K562 (cell line): ENCODE data around the gene ZBTB8B. TPM values are rescaled to one million over a fixed set of nuclear protein-coding genes. Genes with fewer than 3 reads are reported as not detected.
"Not testable (repeated sequence)": the region's sequence is repeated elsewhere in the genome, so short reads cannot be mapped to it uniquely, and the experiment has no call there.

Source experiments
- ATAC-seq: fragments of 200-7000 bp; cut with Tn5 transposase; 3 replicates; pipeline ENCODE4 v1.9.1; 2020; ENCODE audit warnings: moderate library complexity
- BruUV-seq: library from RNA; stranded (reverse); fragments of 400-500 nt; replicated peaks from 2 replicates; lab custom pipeline; 2021; lab: Mats Ljungman, UMichigan
- CTCF ChIA-PET: fragments of 300-600 bp; formaldehyde crosslinking; extraction: SDS; loops from one replicate; lab custom pipeline; 2021; ENCODE audit warnings: low intra/inter-chr PET ratio; lab: Yijun Ruan, JAX
- POLR2A ChIA-PET: fragments of 300-600, 350-650 bp; sonication (Branson Sonifier 250); formaldehyde crosslinking; extraction: SDS; loops from one replicate; lab custom pipeline; 2021; ENCODE audit warnings: antibody characterized with exemption, inconsistent platforms; lab: Yijun Ruan, JAX
- DNase-seq, 4 experiments: peaks; one replicate each; pipeline versions ENCODE4 v3.0.0 to v3.0.0-alpha.2; 2011 to 2018; ENCODE audit warnings: low spot score in 3 of 4, mixed read lengths in 3 of 4; ENCODE audit errors: extremely low read depth in 1 of 4
- FAIRE-seq: peaks from 2 replicates; lab custom pipeline; 2011; peaks lifted over from hg19 to GRCh38; lab: Jason Lieb, UNC
- H2AFZ ChIP-seq: 2 replicates; pipeline ENCODE4 v1.6.0; 2011; ENCODE audit warnings: low read depth, low read length, control low read depth, inconsistent platforms
- H3K27ac ChIP-seq: fragments of 200-600 bp; 3 replicates; pipeline ENCODE4 v1.8.0; 2011; ENCODE audit warnings: low read depth, mild to moderate bottlenecking, control low read depth, inconsistent platforms, low read length, moderate library complexity, mixed read lengths; ENCODE audit errors: extremely low read depth
- H3K27me3 ChIP-seq, 2 experiments: fragments of 300-600 bp in 1 of 2; 2 replicates in 1 of 2; 3 replicates in 1 of 2; pipeline versions ENCODE4 v1.6.0 to v1.8.0; 2011; ENCODE audit warnings: inconsistent platforms in 2 of 2, low read length in 2 of 2, mild to moderate bottlenecking in 1 of 2, mixed read lengths in 1 of 2, moderate library complexity in 1 of 2; ENCODE audit not compliant: control insufficient read depth in 2 of 2, insufficient read depth in 2 of 2
- H3K36me3 ChIP-seq: fragments of 300-600 bp; 3 replicates; pipeline ENCODE4 v1.8.0; 2011; ENCODE audit warnings: mild to moderate bottlenecking, low read length, inconsistent platforms; ENCODE audit not compliant: control insufficient read depth, insufficient read depth
- H3K4me1 ChIP-seq, 2 experiments: fragments of 200-600 bp in 1 of 2; replicated peaks in 1 of 2; 2 replicates in 1 of 2; 3 replicates in 1 of 2; pipeline versions ENCODE4 v1.5.1 to v1.8.0; 2011; ENCODE audit warnings: inconsistent platforms in 2 of 2, low read length in 2 of 2, mild to moderate bottlenecking in 1 of 2, mixed read lengths in 1 of 2, moderate library complexity in 1 of 2; ENCODE audit not compliant: control insufficient read depth in 2 of 2, insufficient read depth in 2 of 2
- H3K4me2 ChIP-seq: 2 replicates; pipeline ENCODE4 v1.6.1; 2011; ENCODE audit warnings: low read length, control low read depth, inconsistent platforms, mixed read lengths; ENCODE audit not compliant: insufficient read depth
- H3K4me3 ChIP-seq: fragments of 200-600 bp; sonication (generic), shearing (Covaris generic); 2 replicates; pipeline ENCODE4 v1.5.1; 2016; ENCODE audit warnings: control low read depth, inconsistent platforms
- H3K79me2 ChIP-seq: fragments of 200-600 bp; 3 replicates; pipeline ENCODE4 v1.8.0; 2011; ENCODE audit warnings: low read length, inconsistent platforms; ENCODE audit not compliant: control insufficient read depth, insufficient read depth
- H3K9ac ChIP-seq, 2 experiments: 2 replicates each; pipeline versions ENCODE4 v1.6.0 to v1.6.1; 2011; ENCODE audit warnings: low read depth in 2 of 2, low read length in 2 of 2, control low read depth in 1 of 2, inconsistent platforms in 1 of 2, mild to moderate bottlenecking in 1 of 2, mixed read lengths in 1 of 2; ENCODE audit not compliant: insufficient read depth in 1 of 2
- H3K9me1 ChIP-seq: one replicate; pipeline ENCODE4 v1.6.0; 2011; ENCODE audit warnings: inconsistent platforms, mild to moderate bottlenecking, low read length, moderate library complexity; ENCODE audit not compliant: control insufficient read depth, insufficient read depth
- H3K9me3 ChIP-seq: replicated peaks from 2 replicates; pipeline ENCODE4 v1.5.1; 2011; ENCODE audit warnings: low read depth, low read length, inconsistent platforms; ENCODE audit not compliant: control insufficient read depth, insufficient read depth
- H4K20me1 ChIP-seq: replicated peaks from 2 replicates; pipeline ENCODE4 v1.6.1; 2011; ENCODE audit warnings: low read length, inconsistent platforms, mixed read lengths; ENCODE audit not compliant: control insufficient read depth, insufficient read depth
- CBX8 ChIP-seq: fragments of 200-600 bp; sonication (generic); IDR thresholded peaks from 2 replicates; pipeline ENCODE4 v1.6.1; 2012; ENCODE audit warnings: borderline replicate concordance, mixed run types, low read depth, mild to moderate bottlenecking, moderate library complexity, mixed read lengths, low read length, control low read depth, inconsistent platforms; ENCODE audit not compliant: poor library complexity, severe bottlenecking; ENCODE audit errors: extremely low read depth
- RBM14 ChIP-seq: fragments of 200-400 bp; formaldehyde crosslinking; IDR thresholded peaks from 2 replicates; pipeline ENCODE4 v1.6.1; 2018; ENCODE audit warnings: low read depth, mild to moderate bottlenecking, low read length, moderate library complexity, borderline replicate concordance; ENCODE audit not compliant: insufficient read depth
- WGBS: fragments of 100-300 bp; shearing (Covaris generic); methylation state at CpG from one replicate; pipeline ENCODE4 v1.1.6; 2016; ENCODE audit warnings: low coverage, mixed read lengths; ENCODE audit not compliant: insufficient coverage; ENCODE audit errors: missing lambda C conversion rate; 5-methylcytosine and 5-hydroxymethylcytosine counted together
- in situ Hi-C: fragments of 300-500 bp; cut with MboI; formaldehyde crosslinking; loops from 4 replicates; pipeline ENCODE4 v1.15.0; 2018; ENCODE audit warnings: inconsistent platforms, mixed read lengths
- intact Hi-C: fragments of 100-400 bp; cut with micrococcal nuclease; formaldehyde crosslinking; loops from 2 replicates; pipeline ENCODE4 v1.14.2; 2022
- polyA plus RNA-seq, 8 experiments: library from polyadenylated mRNA; depleted of rRNA in 4 of 8; stranded (reverse) in 5 of 8; unstranded in 3 of 8; fragments of >200 nt; fragmentation: Nextera tagmentation in 2 of 8; fragmentation: Illumina TruSeq in 1 of 8; extraction: Ambion mirVana in 2 of 8; extraction: Trizol in 1 of 8; gene quantifications; 2 replicates each; pipeline versions ENCODE4 v1.2.1 to v1.2.3, GENCODE V29; 2011 to 2014; ENCODE audit warnings: inconsistent platforms in 1 of 8, missing spikeins in 1 of 8
- total RNA-seq, 7 experiments: library from RNA; depleted of rRNA in 6 of 7; stranded (reverse); fragments of >200 nt in 6 of 7; fragmentation: Illumina TruSeq in 2 of 7; extraction: Trizol in 2 of 7; gene quantifications; 2 replicates each; pipeline versions ENCODE4 v1.2.1 to v1.2.3, GENCODE V29; 2011 to 2021; ENCODE audit warnings: low replicate concordance in 1 of 7
- TF ChIP-seq, protein P1 (sequence below): IDR thresholded peaks from 2 replicates; pipeline ENCODE4 v1.6.1; 2016; ENCODE audit warnings: missing genetic modification characterization, missing compliant biosample characterization

ZBTB8B gene
- total and polyA plus RNA-seq, 9 of the 15 experiments (the other 6 are each of a cell fraction or from before 2014, with no cell fraction given), result not detected

DNA sequence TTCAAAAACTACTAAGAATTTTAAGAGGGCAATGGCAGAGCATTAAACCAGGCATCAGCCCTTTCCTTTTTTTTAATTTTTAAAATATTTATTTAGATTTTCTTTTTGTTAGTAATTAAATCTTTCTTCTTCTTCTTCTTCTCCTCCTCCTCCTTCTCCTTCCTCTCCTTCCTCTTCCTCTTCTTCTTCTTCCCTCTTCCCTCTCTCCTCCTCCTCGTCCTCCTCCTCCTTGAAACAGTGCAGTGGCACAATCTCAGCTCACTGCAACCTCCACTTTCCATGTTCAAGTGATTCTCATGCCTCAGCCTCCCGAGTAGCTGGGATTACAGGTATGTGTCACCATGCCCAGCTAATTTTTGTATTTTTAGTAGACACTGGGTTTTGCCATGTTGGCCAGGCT, 1.9 kb upstream of the ZBTB8B start:
- H3K9me3 ChIP-seq, H3K4me1 ChIP-seq, intact Hi-C loops, H4K20me1 ChIP-seq, H3K79me2 ChIP-seq, DNase-seq, ATAC-seq, H3K36me3 ChIP-seq, H3K9me1 ChIP-seq, BruUV-seq, H2AFZ ChIP-seq, H3K4me2 ChIP-seq, H3K4me3 ChIP-seq, FAIRE-seq, in situ Hi-C loops, H3K9ac ChIP-seq, H3K27ac ChIP-seq: not testable (repeated sequence)
- peaks cover 36 to 39% of the 10 kb centered on the region in 2 experiments for H3K27me3 ChIP-seq
- CTCF ChIA-PET, result interaction anchor here (0.7 kb wide), 1 partner anchor 245 kb away, joined by 4 read pairs; no protein-coding TSS in a partner anchor
- WGBS, result 0% methylated on average over 2 of the region's 2 CpGs
- TF ChIP-seq, protein P1, sequence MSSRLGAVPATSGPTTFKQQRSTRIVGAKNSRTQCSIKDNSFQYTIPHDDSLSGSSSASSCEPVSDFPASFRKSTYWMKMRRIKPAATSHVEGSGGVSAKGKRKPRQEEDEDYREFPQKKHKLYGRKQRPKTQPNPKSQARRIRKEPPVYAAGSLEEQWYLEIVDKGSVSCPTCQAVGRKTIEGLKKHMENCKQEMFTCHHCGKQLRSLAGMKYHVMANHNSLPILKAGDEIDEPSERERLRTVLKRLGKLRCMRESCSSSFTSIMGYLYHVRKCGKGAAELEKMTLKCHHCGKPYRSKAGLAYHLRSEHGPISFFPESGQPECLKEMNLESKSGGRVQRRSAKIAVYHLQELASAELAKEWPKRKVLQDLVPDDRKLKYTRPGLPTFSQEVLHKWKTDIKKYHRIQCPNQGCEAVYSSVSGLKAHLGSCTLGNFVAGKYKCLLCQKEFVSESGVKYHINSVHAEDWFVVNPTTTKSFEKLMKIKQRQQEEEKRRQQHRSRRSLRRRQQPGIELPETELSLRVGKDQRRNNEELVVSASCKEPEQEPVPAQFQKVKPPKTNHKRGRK (tag), result peak; percentile 72
- POLR2A ChIA-PET, result interaction anchor here (0.7 to 1.5 kb wide), 6 partner anchors 8 to 640 kb away, joined by 3 to 7 read pairs (median 3); no protein-coding TSS in a partner anchor

DNA sequence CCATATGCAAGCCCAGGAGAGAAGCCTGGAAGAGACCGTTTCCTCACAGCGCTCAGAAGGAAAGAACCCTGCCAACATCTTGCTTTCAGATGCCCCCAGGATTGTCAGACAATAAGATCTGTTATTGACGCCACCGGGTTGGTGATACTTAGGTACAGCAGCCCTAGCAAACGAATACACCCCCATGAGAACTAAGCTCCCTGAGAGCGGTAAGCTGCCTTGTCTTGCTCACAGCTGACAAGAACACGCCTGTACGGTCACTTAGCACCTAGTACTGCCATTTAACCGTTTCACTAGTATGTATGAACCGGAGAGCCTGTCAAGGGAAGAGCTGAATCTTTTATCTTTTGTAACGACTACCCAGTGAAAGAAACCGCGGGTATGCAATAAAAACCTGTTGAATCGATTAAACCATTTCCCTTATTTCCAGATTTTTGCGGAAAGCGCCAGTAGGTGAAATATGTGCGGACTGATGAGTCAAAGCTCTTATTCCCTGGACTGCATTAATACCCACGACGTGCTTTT, 619 bp upstream of the ZBTB8B start:
- CTCF ChIA-PET, result no interaction called here

More for the DNA sequence above, 619 bp upstream of the ZBTB8B start:
- DNase-seq, result no peak
- Histone ChIP-seq H3K27me3 (peaks cover 38 to 49% of the 10 kb centered on the region in 2 experiments), H3K79me2 (no peaks in the 10 kb centered on the region), H3K27ac (no peak overlapping the region), H2AFZ (no peak overlapping the region), H4K20me1 (no peaks in the 10 kb centered on the region), H3K36me3 (no peaks in the 10 kb centered on the region), H3K9me1 (no peaks in the 10 kb centered on the region), H3K4me2 (no peak overlapping the region), H3K9me3 (0 out of 2 replicates have a peak, but pooled peaks cover 3% of the 10 kb centered on the region), H3K4me1 (peaks cover 0 to 10% of the 10 kb centered on the region in 2 experiments; a peak in 3 of 5 replicates), H3K9ac (no peak overlapping the region), H3K4me3 (no peak overlapping the region)
- intact Hi-C loops, result no loop called here
- in situ Hi-C loops, result no loop called here
- peak; percentile 48; the same call in 2 of the 3 replicates for ATAC-seq
- POLR2A ChIA-PET, result interaction anchor here (0.6 kb wide), 2 partner anchors 23 to 419 kb away, joined by 3 read pairs; no protein-coding TSS in a partner anchor
- BruUV-seq, result no TSS peak
- WGBS, result 18% methylated on average over 19 of the region's 19 CpGs
- no peak for FAIRE-seq
- no peak for TF ChIP-seq RBM14
- peak; percentile 56 for TF ChIP-seq CBX8
